Thymus (tissue), 11 donors: ENCODE data around the gene PMPCA. TPM values are rescaled to one million over a fixed set of nuclear protein-coding genes. Genes with fewer than 3 reads are reported as not detected.

Experiments
- DNase-seq, 9 donors: peaks; one replicate each; pipeline ENCODE4 v3.0.0-alpha.2; 2013; ENCODE audit warnings: low spot score in 9 of 9, low read depth in 6 of 9, missing footprints in 1 of 9
- H3K27ac ChIP-seq, 2 donors: one replicate each; pipeline ENCODE4 v1.5.1; 2013; ENCODE audit warnings: control low read depth in 1 of 2, low read depth in 1 of 2, low read length in 1 of 2, mild to moderate bottlenecking in 1 of 2, moderate library complexity in 1 of 2
- H3K27me3 ChIP-seq, 2 donors: one replicate each; pipeline ENCODE4 v1.5.1; 2013; ENCODE audit warnings: low read length in 1 of 2; ENCODE audit not compliant: control insufficient read depth in 2 of 2, insufficient read depth in 1 of 2
- H3K36me3 ChIP-seq, 2 donors: one replicate each; pipeline ENCODE4 v1.5.1; 2013; ENCODE audit warnings: low read length in 1 of 2, mild to moderate bottlenecking in 1 of 2, moderate library complexity in 1 of 2; ENCODE audit not compliant: control insufficient read depth in 2 of 2, insufficient read depth in 2 of 2
- H3K4me1 ChIP-seq, 2 donors: one replicate each; pipeline ENCODE4 v1.5.1; 2013; ENCODE audit warnings: low read length in 2 of 2; ENCODE audit not compliant: control insufficient read depth in 2 of 2, insufficient read depth in 2 of 2
- H3K4me3 ChIP-seq, 2 donors: one replicate each; pipeline ENCODE4 v1.5.1; 2013; ENCODE audit warnings: low read length in 2 of 2, control low read depth in 1 of 2, mild to moderate bottlenecking in 1 of 2
- H3K9me3 ChIP-seq, 2 donors: one replicate each; pipeline ENCODE4 v1.5.1; 2013; ENCODE audit warnings: low read length in 1 of 2, mild to moderate bottlenecking in 1 of 2; ENCODE audit not compliant: control insufficient read depth in 2 of 2, insufficient read depth in 1 of 2
- WGBS: extraction: QIAGEN DNeasy Blood & Tissue Kit; methylation state at CpG from one replicate; pipeline ENCODE4 v1.1.7; 2013; 5-methylcytosine and 5-hydroxymethylcytosine counted together
- polyA plus RNA-seq: library from polyadenylated mRNA; stranded (reverse); fragments of 200-250 nt; gene quantifications from one replicate; pipeline ENCODE4 v1.2.3, GENCODE V29; 2013
- total RNA-seq: library from RNA; stranded (reverse); fragments of 120-200 nt; gene quantifications from one replicate; pipeline ENCODE4 v1.2.4, GENCODE V29; 2013
- donor health status: healthy.

The PMPCA gene
- total and polyA plus RNA-seq, 2 donors, result 26.5 to 52.3 TPM

DNA sequence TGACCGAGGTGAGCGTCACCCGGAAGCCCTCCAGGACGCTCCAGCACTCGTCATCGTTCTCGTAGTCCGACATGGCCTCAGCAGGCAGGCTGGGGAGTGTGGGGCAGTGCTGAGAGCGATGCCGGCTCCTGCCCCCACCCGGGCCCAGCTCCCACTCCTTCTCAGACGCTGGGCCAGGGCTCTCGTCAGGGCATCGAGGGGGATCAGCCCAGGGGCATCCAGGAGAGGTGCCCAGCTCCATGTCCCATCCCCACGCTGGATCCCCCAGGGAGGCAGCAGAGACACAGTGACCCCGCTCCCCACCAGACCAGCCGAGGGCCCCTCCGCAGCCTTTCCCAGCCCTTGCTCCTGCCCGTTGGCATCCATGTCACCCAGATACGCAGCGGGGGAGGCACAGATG is 38.5 kb upstream of the PMPCA start:
- Histone ChIP-seq H3K36me3 (no peaks in the 10 kb centered on the region), H3K27me3 (peaks cover 0 to 27% of the 10 kb centered on the region in 2 donors), H3K9me3 (no peaks in the 10 kb centered on the region), H3K4me3 (no peak overlapping the region), H3K4me1 (peaks cover 0 to 10% of the 10 kb centered on the region in 2 donors), H3K27ac (no peak overlapping the region)
- 96% methylated on average over 21 of the region's 21 CpGs for WGBS
- no peak for DNase-seq

DNA sequence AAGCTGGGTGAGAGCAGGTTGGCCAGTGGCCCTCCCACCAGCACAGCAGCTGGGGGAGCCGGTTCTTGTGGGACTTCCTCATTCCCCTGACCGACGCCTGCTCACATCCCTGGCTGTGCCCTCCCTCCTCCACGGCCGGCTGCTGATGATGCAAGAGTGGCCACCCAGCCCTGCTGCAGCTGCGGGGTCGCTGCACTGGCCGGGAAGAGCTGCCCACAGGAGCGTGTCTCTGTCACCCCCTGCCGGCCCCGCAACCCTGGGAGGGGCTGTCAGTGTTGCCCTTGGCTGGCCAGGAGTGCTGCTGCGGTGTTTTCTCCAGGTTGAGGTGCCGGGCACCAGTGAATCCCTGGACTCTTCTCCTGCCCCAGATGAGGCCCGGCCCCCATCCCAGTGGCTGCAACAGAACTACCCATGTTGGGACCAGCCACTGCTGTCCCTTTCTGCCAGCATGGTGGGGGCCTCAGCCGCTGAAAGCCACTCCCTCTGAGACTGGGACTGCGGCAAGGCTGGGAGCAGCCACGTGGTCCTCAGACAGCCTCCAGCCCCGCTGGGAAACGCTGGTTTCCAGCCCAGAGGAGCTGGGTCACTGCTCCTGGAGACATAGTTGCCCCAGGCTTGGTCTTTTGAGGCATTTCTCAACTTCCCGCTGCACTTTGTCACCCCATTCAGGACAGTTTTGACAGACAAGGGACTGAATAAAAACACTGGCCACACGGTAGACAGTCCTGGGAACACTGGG is 37.7 kb upstream of the PMPCA start:
- no peaks in the 10 kb centered on the region for H3K9me3 ChIP-seq
- H3K4me1 ChIP-seq, result peaks cover 0 to 10% of the 10 kb centered on the region in 2 donors
- no peak overlapping the region for H3K27ac ChIP-seq
- peaks cover 0 to 27% of the 10 kb centered on the region in 2 donors for H3K27me3 ChIP-seq
- WGBS, result 9% methylated on average over 21 of the region's 21 CpGs
- H3K4me3 ChIP-seq, result no peak overlapping the region
- DNase-seq, result no peak
- H3K36me3 ChIP-seq, result no peaks in the 10 kb centered on the region

DNA sequence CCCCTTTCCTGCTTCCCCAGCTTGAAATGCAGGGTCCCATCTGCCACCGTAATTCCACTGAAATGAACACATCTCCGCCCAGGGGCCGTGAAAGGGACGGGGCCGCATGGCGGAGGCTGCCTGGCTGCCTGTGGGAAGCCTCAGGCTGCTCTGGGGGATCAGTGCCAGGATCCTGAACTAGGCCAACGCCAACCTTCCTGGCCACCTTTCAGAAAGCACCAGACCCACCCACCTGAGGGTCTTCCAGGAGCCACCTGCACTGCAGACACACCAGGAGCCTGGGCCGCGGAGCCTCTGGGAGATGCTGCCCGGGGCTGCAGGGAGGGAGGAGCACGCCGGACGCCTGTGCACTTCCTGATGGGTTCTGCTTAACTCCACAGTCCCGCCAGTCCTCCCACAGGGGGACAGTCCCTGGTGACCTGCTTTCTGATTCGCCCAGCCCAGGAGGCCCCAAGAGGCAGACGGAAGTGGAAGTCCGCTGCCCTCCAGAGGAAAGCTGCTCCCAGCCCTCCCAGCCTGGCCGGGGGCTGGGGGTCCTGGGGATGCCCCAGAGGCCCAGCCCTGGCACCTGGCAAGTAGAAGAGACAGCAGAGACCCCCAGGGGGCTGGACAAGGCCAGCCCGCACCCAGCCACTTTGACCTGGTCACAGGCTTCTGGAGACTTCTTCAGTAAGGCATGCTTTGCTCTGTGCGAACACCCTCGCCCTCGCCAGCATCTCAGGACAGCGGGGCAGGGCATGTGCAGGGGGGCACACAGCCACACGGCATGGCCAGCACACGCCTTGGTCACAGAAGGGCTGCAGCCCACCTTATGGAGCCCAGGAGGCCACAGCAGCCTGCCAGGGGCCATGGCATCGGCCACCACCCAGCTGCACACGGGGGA is 36.9 kb upstream of the PMPCA start, which contains the start of gene CARD9:
TSS of gene CARD9 (minus strand) at position 370 of the 883 bp plus-strand sequence. CDS start 1,591 bp downstream, outside the sequence.
- no peak for DNase-seq
- H3K4me1 ChIP-seq, result peaks cover 0 to 10% of the 10 kb centered on the region in 2 donors
- H3K4me3 ChIP-seq, result no peak within 1 kb of the TSS

DNA sequence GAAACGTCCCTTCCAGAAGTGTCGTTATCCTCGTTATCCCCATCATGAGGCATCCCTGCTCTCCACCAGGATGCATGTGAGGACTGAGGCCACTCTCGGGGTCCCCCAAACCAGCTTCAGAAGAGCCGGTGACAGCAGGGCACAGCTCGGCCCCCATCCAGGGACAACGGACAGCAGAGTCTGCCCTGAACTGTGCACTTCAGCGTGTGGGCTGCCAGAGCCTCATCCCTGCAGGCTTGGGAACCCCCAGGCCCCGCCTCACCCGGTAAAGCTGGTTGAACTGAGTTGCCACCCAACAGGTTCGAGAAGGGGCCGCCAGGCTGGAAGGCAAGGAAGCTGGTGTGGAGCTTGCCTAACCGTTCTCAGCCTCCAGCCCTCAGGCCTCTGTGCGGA is 36.3 kb upstream of the PMPCA start:
- peaks cover 0 to 10% of the 10 kb centered on the region in 2 donors for H3K4me1 ChIP-seq
- H3K4me3 ChIP-seq, result no peak overlapping the region
- H3K9me3 ChIP-seq, result no peaks in the 10 kb centered on the region
- no peak for DNase-seq
- 98% methylated on average over 14 of the region's 14 CpGs for WGBS
- no peak overlapping the region for H3K27ac ChIP-seq
- H3K27me3 ChIP-seq, result peaks cover 0 to 27% of the 10 kb centered on the region in 2 donors
- peaks cover 5 to 12% of the 10 kb centered on the region in 2 donors for H3K36me3 ChIP-seq

More for the DNA sequence above, 36.9 kb upstream of the PMPCA start, which contains the start of gene CARD9:
- no peaks in the 10 kb centered on the region for H3K9me3 ChIP-seq
- H3K27ac ChIP-seq, result no peak within 1 kb of the TSS
- H3K36me3 ChIP-seq, result peaks cover 0 to 6% of the 10 kb centered on the region in 2 donors
- H3K27me3 ChIP-seq, result peaks cover 0 to 27% of the 10 kb centered on the region in 2 donors
- 69% methylated on average over 27 of the region's 27 CpGs for WGBS

DNA sequence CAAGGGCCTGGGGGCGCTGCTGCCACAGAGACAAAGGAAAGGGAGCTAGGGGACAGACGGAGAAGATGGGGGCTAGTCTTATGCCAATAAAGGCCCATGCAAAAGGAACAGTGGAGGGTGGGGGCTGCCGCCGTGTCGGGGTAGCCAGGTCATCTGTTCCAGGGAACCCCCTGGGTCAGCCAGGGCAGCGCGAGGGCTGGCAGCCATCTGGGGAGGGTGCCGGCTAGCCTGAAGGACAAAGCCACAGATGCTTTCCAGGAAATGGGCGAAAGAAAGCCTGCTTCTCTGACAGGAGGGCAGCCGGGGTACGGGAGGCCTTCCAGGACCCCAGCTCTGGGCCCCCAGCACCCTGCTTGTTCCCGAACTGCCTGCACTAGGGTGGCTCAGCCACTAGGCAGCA is 35.4 kb upstream of the PMPCA start:
- H3K4me1 ChIP-seq, result peaks cover 0 to 10% of the 10 kb centered on the region in 2 donors

DNA sequence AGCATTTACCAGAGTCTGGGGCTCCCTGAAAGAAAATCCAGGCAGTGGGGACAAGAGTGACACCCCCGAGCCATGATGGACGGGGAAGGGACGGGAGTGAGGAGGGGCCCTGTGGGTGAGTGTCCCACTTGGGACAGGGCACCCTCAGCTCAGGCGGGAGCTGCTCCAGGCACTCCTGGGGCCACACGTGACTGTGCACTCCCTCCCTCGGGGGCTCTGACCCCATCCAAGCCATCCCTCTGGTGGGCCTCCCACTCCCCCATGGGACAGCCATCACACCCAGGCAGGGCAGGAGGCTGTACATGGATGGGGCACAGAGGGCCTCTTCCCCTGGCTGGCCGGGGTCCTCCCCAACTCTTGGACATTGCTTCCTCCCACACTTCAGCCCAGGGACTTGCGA is 34.0 kb upstream of the PMPCA start:
- no peaks in the 10 kb centered on the region for H3K9me3 ChIP-seq
- H3K4me3 ChIP-seq, result no peak overlapping the region
- no peak overlapping the region for H3K27ac ChIP-seq
- H3K4me1 ChIP-seq, result peaks cover 0 to 10% of the 10 kb centered on the region in 2 donors
- DNase-seq, result no peak
- 94% methylated on average over 8 of the region's 8 CpGs for WGBS
- H3K27me3 ChIP-seq, result peaks cover 0 to 27% of the 10 kb centered on the region in 2 donors
- peaks cover 22 to 31% of the 10 kb centered on the region in 2 donors for H3K36me3 ChIP-seq

More for the DNA sequence above, 35.4 kb upstream of the PMPCA start:
- H3K27ac ChIP-seq, result no peak overlapping the region
- H3K9me3 ChIP-seq, result no peaks in the 10 kb centered on the region
- DNase-seq, result no peak
- 95% methylated on average over 12 of the region's 12 CpGs for WGBS
- H3K27me3 ChIP-seq, result peaks cover 0 to 27% of the 10 kb centered on the region in 2 donors
- peaks cover 14 to 21% of the 10 kb centered on the region in 2 donors for H3K36me3 ChIP-seq
- H3K4me3 ChIP-seq, result no peak overlapping the region

DNA sequence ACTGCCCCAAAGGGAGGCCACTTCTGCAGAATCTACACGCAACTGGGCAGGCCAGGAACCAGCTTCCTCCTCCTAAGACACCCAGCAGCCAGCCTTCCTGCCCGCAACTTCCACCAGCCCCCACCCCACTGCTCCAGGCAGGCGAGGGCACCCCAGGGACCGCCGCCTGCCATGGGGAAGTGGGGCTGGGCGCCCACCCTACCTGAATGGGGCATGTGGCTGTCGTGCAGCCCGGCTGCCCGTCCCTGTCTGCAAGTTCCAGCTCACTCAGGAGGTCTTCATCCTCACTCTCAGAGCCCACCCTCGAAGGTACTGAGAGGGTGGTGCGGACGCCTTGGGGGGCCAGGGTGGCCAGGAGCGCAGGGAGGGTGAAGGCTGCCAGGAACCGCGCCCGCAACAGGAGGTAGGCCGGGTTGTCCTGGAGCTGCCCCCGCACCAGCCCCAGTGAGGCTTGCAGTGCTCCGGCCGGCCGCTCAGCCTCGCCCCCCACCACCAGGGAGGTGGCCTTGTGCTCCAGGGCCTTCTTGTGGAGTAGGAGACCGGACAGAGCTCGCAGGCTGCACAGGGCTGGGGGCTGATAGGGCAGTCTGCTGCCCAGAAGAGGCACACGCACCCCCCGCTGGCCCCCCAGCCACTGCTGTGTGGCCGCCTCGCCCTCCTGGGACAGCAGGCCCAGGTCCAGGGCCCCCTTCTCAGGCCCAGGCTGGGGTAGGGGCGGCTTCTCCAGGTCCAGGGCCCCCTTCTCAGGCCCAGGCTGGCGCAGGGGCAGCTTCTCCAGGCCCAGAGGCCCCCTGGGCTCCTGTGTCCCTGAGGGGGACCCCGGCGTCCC is 32.9 kb upstream of the PMPCA start:
- Histone ChIP-seq H3K27ac (no peak overlapping the region), H3K27me3 (peaks cover 0 to 17% of the 10 kb centered on the region in 2 donors), H3K36me3 (peaks cover 29 to 42% of the 10 kb centered on the region in 2 donors), H3K4me1 (peaks cover 0 to 7% of the 10 kb centered on the region in 2 donors), H3K9me3 (no peaks in the 10 kb centered on the region), H3K4me3 (no peak overlapping the region)
- WGBS, result 96% methylated on average over 32 of the region's 32 CpGs
- DNase-seq, result no peak

DNA sequence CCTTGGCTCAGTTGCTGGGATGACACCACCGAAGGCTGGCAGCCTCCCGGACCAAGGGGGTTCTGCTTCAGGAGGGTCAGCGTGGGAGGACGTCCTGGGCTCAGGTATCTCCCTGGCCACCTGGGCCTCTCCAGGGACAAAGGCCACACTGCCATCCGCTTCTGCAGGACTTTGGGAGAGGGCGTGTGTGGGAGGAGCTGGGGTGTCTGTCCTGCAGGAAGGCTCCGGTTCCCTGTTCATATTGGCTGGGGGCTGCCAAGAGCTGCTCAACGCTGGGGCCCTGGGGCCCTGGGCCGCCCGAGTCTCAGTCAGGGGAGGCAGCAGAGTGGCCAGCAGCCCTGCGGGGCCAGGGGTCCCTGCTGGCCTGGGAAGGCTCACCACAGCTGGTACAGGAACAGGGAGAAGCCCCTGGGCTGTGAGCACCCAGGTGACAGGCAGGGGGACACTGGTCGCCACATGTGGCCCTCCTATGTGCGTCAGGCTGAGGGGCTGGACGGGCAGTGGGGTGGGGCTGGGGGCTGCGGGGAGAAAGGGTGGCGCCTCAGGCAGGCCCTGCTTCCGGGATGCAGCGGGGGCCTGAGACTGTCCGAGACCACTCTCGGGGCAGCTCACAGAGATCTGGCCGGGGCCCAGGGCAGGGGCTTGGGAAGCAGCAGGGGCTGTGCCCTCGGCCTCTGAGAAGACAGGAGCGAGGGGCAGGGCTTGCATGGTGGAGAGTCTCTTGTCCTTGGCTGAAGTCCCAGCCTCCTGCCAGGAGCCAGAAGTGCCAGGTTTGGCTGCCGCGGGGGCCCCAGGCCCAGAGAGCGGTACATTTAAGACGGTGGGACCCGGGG is 32.1 kb upstream of the PMPCA start:
- H3K27ac ChIP-seq, result no peak overlapping the region
- no peak overlapping the region for H3K4me3 ChIP-seq
- no peaks in the 10 kb centered on the region for H3K4me1 ChIP-seq
- no peaks in the 10 kb centered on the region for H3K9me3 ChIP-seq
- WGBS, result 95% methylated on average over 28 of the region's 28 CpGs
- no peak for DNase-seq
- peaks cover 38 to 50% of the 10 kb centered on the region in 2 donors for H3K36me3 ChIP-seq
- H3K27me3 ChIP-seq, result peaks cover 0 to 9% of the 10 kb centered on the region in 2 donors
